ENCODE data around the gene CDH4.

CDH4 gene

GRCh38 chr20:61719691-61720347 is 467.8 kb downstream of the CDH4 start:
- no peak for DNase-seq (ENCODE audit: low spot score)

- DNase-seq (ENCODE audit: low spot score) = no peak
These were observed 468.3 kb downstream of the CDH4 start for GRCh38 chr20:61720348-61720696.

- no peak for DNase-seq (ENCODE audit: low spot score)
These were observed 470.2 kb downstream of the CDH4 start for GRCh38 chr20:61722146-61722678.

- DNase-seq (ENCODE audit: low spot score) = no peak
These were observed 471.6 kb downstream of the CDH4 start for GRCh38 chr20:61723529-61724257.

- DNase-seq (ENCODE audit: low spot score) = no peak
These were observed 472.3 kb downstream of the CDH4 start for GRCh38 chr20:61724376-61724775.

- DNase-seq (ENCODE audit: low spot score) = no peak
These were observed 473.1 kb downstream of the CDH4 start for GRCh38 chr20:61725145-61725544.

GRCh38 chr20:61725966-61726365 is 473.9 kb downstream of the CDH4 start:
- no peak for DNase-seq (ENCODE audit: low spot score)

GRCh38 chr20:61726979-61727378 is 474.9 kb downstream of the CDH4 start:
- no peak for DNase-seq (ENCODE audit: low spot score)

GRCh38 chr20:61727761-61728160 is 475.7 kb downstream of the CDH4 start:
- no peak for DNase-seq (ENCODE audit: low spot score)

- no peak for DNase-seq (ENCODE audit: low spot score)
These were observed 476.3 kb downstream of the CDH4 start for GRCh38 chr20:61728326-61728725.

- DNase-seq (ENCODE audit: low spot score) = no peak
These were observed 477.0 kb downstream of the CDH4 start for GRCh38 chr20:61728786-61729770.

- no peak for DNase-seq (ENCODE audit: low spot score)
These were observed 478.7 kb downstream of the CDH4 start for GRCh38 chr20:61730631-61731362.

- no peak for DNase-seq (ENCODE audit: low spot score)
These were observed 479.5 kb downstream of the CDH4 start for GRCh38 chr20:61731363-61732181.

GRCh38 chr20:61732511-61733210 is 480.6 kb downstream of the CDH4 start:
- no peak for DNase-seq (ENCODE audit: low spot score)

- DNase-seq (ENCODE audit: low spot score) = no peak
These were observed 481.2 kb downstream of the CDH4 start for GRCh38 chr20:61733216-61733615.

- no peak for DNase-seq (ENCODE audit: low spot score)
These were observed 482.1 kb downstream of the CDH4 start for GRCh38 chr20:61733891-61734732.

GRCh38 chr20:61734733-61735502 is 482.9 kb downstream of the CDH4 start:
- no peak for DNase-seq (ENCODE audit: low spot score)

GRCh38 chr20:61735503-61735785 is 483.4 kb downstream of the CDH4 start:
- DNase-seq (ENCODE audit: low spot score) = no peak
